OCI-LY1 (cell line): ENCODE results near the gene CHST10.

Experiments
- H2AFZ ChIP-seq: fragments of 200-600 bp; sonication (generic), shearing (Covaris generic); 2 replicates; pipeline ENCODE4 v1.6.0; 2014; ENCODE audit warnings: antibody characterized with exemption, mild to moderate bottlenecking, low read length
- H3F3A ChIP-seq: fragments of 200-600 bp; sonication (generic), shearing (Covaris generic); 2 replicates; pipeline ENCODE4 v1.6.0; 2014; ENCODE audit warnings: mild to moderate bottlenecking, antibody characterized with exemption, low read length, moderate library complexity; ENCODE audit not compliant: insufficient read depth
- H3K27ac ChIP-seq: fragments of 200-600 bp; sonication (generic); 2 replicates; pipeline ENCODE4 v1.5.1; 2014; ENCODE audit warnings: low read length, mixed run types, mild to moderate bottlenecking, low read depth; ENCODE audit not compliant: poor library complexity, severe bottlenecking
- H3K27me3 ChIP-seq: fragments of 200-600 bp; sonication (generic); 2 replicates; pipeline ENCODE4 v1.6.0; 2014; ENCODE audit warnings: antibody characterized with exemption, mild to moderate bottlenecking, low read length, moderate library complexity; ENCODE audit not compliant: insufficient read depth
- H3K36me3 ChIP-seq: fragments of 200-600 bp; sonication (generic); 2 replicates; pipeline ENCODE4 v1.6.1; 2014; ENCODE audit warnings: mild to moderate bottlenecking, antibody characterized with exemption, low read length, moderate library complexity, mixed read lengths; ENCODE audit not compliant: insufficient read depth
- H3K4me1 ChIP-seq: fragments of 200-600 bp; sonication (generic); 2 replicates; pipeline ENCODE4 v1.5.1; 2014; ENCODE audit warnings: mild to moderate bottlenecking, low read length, moderate library complexity; ENCODE audit not compliant: insufficient read depth, severe bottlenecking
- H3K4me2 ChIP-seq: fragments of 200-600 bp; sonication (generic), shearing (Covaris generic); 2 replicates; pipeline ENCODE4 v1.6.1; 2014; ENCODE audit warnings: low read length
- H3K4me3 ChIP-seq: fragments of 200-600 bp; sonication (generic); 2 replicates; pipeline ENCODE4 v1.5.1; 2014; ENCODE audit warnings: low read length, low read depth, mild to moderate bottlenecking, mixed read lengths; ENCODE audit not compliant: poor library complexity, severe bottlenecking
- H3K79me2 ChIP-seq: fragments of 200-600 bp; shearing (Covaris generic); 2 replicates; pipeline ENCODE4 v1.6.1; 2016; ENCODE audit warnings: mixed run types, low read length, mixed read lengths; ENCODE audit not compliant: insufficient read depth
- H3K9ac ChIP-seq: fragments of 200-600 bp; sonication (generic), shearing (Covaris generic); 2 replicates; pipeline ENCODE4 v1.6.1; 2014; ENCODE audit warnings: mild to moderate bottlenecking, low read length, mixed read lengths
- H3K9me2 ChIP-seq: fragments of 200-600 bp; sonication (generic), shearing (Covaris generic); 2 replicates; pipeline ENCODE4 v1.6.1; 2014; ENCODE audit warnings: low read depth, mild to moderate bottlenecking, low read length, mixed read lengths
- H3K9me3 ChIP-seq: fragments of 200-600 bp; shearing (Covaris generic); 2 replicates; pipeline ENCODE4 v1.6.1; 2014; ENCODE audit warnings: low read length, mixed read lengths
- H4K20me1 ChIP-seq: fragments of 200-600 bp; sonication (generic), shearing (Covaris generic); 2 replicates; pipeline ENCODE4 v1.6.0; 2016; ENCODE audit warnings: mild to moderate bottlenecking, low read length; ENCODE audit not compliant: insufficient read depth
- EZH2 ChIP-seq: fragments of 200-600 bp; sonication (generic), shearing (Covaris generic); IDR thresholded peaks from 2 replicates; pipeline ENCODE4 v1.8.0; 2017; ENCODE audit warnings: borderline replicate concordance, mixed run types, mild to moderate bottlenecking, antibody characterized with exemption, low read length, moderate library complexity, mixed read lengths
- TF ChIP-seq, protein P1 (sequence below): fragments of 200-600 bp; sonication (generic), shearing (Covaris generic); IDR thresholded peaks from 2 replicates; pipeline ENCODE4 v1.5.1; 2017; ENCODE audit warnings: mild to moderate bottlenecking, antibody characterized with exemption, low read length, moderate library complexity, mixed read lengths

The CHST10 gene

DNA sequence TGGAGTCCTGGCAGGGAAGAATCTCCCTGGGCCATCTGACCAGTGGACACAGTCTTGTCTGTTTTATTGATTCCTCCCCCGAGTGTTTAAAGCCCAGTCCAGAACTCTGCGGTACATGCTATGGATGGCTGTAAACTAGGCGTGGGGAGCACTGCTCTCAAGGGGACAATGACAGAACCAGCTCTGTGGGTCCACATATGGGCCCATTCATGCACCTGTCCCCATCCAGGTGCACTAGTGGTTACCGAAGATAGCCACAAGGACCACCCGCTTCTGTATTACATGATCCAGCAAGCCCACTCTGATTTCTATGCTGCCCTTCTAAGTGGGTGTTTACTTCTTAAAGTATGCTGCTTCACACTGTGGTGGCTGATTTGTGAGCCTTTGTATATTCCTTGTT lies 21.0 kb downstream of the CHST10 start:
- H3K36me3 ChIP-seq, result peaks cover 19% of the 10 kb centered on the region; the same call in 1 of the 2 replicates
- no peak overlapping the region for H3K9ac ChIP-seq
- no peaks in the 10 kb centered on the region for H3K9me2 ChIP-seq
- H3K4me1 ChIP-seq, result peaks cover 26% of the 10 kb centered on the region
- H3K27ac ChIP-seq, result no peak overlapping the region
- no peaks in the 10 kb centered on the region for H4K20me1 ChIP-seq
- no peaks in the 10 kb centered on the region for H3F3A ChIP-seq
- no peak overlapping the region for H2AFZ ChIP-seq
- H3K27me3 ChIP-seq, result no peaks in the 10 kb centered on the region
- H3K9me3 ChIP-seq, result no peaks in the 10 kb centered on the region
- TF ChIP-seq, protein P1, sequence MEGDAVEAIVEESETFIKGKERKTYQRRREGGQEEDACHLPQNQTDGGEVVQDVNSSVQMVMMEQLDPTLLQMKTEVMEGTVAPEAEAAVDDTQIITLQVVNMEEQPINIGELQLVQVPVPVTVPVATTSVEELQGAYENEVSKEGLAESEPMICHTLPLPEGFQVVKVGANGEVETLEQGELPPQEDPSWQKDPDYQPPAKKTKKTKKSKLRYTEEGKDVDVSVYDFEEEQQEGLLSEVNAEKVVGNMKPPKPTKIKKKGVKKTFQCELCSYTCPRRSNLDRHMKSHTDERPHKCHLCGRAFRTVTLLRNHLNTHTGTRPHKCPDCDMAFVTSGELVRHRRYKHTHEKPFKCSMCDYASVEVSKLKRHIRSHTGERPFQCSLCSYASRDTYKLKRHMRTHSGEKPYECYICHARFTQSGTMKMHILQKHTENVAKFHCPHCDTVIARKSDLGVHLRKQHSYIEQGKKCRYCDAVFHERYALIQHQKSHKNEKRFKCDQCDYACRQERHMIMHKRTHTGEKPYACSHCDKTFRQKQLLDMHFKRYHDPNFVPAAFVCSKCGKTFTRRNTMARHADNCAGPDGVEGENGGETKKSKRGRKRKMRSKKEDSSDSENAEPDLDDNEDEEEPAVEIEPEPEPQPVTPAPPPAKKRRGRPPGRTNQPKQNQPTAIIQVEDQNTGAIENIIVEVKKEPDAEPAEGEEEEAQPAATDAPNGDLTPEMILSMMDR, result no peak
- TF ChIP-seq EZH2, result no peak
- H3K4me2 ChIP-seq, result no peak overlapping the region
- H3K4me3 ChIP-seq, result no peak overlapping the region
- no peaks in the 10 kb centered on the region for H3K79me2 ChIP-seq

DNA sequence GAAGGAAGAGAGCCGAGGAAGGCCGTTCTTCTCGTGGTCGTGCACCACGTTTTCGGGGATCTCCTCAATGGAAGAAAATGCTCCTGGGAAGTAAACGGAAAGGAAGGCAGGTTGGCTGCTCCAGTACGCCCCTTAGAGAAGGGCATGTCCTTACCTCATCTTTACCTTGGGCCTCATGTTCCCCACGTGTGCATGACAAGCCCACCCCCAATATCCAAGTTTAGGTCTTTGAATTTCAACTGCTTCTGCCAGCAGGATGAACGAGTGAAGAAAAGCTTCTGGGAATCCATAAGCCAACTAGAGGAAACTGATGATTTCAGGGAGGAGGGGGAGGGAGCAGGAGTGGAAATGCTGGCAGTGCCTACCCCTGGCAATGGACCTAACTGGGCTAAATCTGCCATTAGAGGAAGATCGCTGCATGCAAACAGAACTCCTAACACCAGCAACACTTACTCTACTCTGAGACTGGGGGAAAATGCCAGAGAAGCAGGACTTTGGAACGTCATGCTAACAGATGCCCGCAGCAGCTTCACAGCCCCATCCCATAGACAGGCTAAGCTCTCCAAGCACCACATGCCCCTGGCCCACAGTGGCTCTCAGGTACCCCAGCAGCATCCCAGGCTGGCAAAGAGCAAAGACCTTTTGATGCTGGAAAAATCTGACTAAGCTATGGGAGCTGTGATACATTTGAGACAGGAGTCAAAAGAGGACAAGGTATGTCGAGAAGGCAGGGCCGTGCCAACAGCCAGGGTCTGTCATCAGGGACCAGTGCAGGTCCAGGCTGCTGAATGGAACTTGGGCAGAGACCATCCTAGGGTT lies 21.7 kb downstream of the CHST10 start:
- H3K9me3 ChIP-seq, result no peaks in the 10 kb centered on the region
- no peak overlapping the region for H2AFZ ChIP-seq
- H3K9me2 ChIP-seq, result no peaks in the 10 kb centered on the region
- peaks cover 26% of the 10 kb centered on the region for H3K4me1 ChIP-seq
- H3F3A ChIP-seq, result no peaks in the 10 kb centered on the region
- H3K4me3 ChIP-seq, result no peak overlapping the region
- H3K36me3 ChIP-seq, result peaks cover 14% of the 10 kb centered on the region; the same call in 1 of the 2 replicates
- H3K27me3 ChIP-seq, result no peaks in the 10 kb centered on the region
- H4K20me1 ChIP-seq, result no peaks in the 10 kb centered on the region
- no peaks in the 10 kb centered on the region for H3K79me2 ChIP-seq
- H3K9ac ChIP-seq, result no peak overlapping the region; the same call in 1 of the 2 replicates
- TF ChIP-seq, protein P1, result no peak
- TF ChIP-seq EZH2, result no peak
- peak overlapping the region; percentile 43; the same call in 1 of the 2 replicates for H3K4me2 ChIP-seq
- H3K27ac ChIP-seq, result peak overlapping the region; percentile 54

DNA sequence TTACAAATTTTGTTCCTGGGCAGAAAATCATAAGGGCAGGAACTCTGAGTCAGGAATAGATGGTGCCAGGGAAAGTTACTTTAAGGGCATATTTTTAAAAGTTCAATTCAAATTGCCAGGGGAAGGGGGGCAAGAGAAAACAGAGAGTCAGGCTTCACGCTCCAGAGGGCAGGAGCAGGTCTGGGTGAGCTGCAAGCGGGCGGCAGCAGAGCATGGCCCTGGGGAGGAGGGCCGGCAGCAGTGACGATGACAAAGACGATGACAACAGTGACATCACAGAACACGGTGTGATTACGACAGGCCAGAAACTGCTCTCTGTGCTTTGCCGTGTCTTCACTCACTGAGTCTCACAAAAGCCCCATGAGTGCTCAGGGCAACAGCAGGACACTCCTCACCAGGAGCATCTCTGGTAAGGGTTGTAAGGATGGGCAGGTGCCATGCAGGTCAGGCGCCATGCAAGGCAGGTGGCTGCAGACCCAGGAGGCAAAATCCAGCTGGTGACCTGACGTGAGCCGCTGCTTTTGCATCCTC lies 23.3 kb downstream of the CHST10 start:
- H3F3A ChIP-seq, result no peaks in the 10 kb centered on the region
- no peaks in the 10 kb centered on the region for H3K27me3 ChIP-seq
- peaks cover 14% of the 10 kb centered on the region; the same call in 1 of the 2 replicates for H3K36me3 ChIP-seq
- peak overlapping the region; percentile 43 for H3K4me2 ChIP-seq
- H3K27ac ChIP-seq, result peak overlapping the region; percentile 54
- no peak overlapping the region; the same call in 1 of the 2 replicates for H3K9ac ChIP-seq
- TF ChIP-seq, protein P1, result no peak
- no peak for TF ChIP-seq EZH2
- peaks cover 26% of the 10 kb centered on the region for H3K4me1 ChIP-seq
- H3K9me3 ChIP-seq, result no peaks in the 10 kb centered on the region
- H3K79me2 ChIP-seq, result no peaks in the 10 kb centered on the region
- H2AFZ ChIP-seq, result no peak overlapping the region
- H4K20me1 ChIP-seq, result no peaks in the 10 kb centered on the region
- peak overlapping the region; percentile 24 for H3K4me3 ChIP-seq
- no peaks in the 10 kb centered on the region for H3K9me2 ChIP-seq
